HS-5 (cell line): ENCODE data around the gene RASAL2.
"Not testable (repeated sequence)": the region's sequence is repeated elsewhere in the genome, so short reads cannot be mapped to it uniquely, and the experiment has no call there.

Source experiments
- DNase-seq: peaks from one replicate; pipeline ENCODE4 v3.0.0-alpha.2; 2012; ENCODE audit warnings: low read depth

The RASAL2 gene

DNA sequence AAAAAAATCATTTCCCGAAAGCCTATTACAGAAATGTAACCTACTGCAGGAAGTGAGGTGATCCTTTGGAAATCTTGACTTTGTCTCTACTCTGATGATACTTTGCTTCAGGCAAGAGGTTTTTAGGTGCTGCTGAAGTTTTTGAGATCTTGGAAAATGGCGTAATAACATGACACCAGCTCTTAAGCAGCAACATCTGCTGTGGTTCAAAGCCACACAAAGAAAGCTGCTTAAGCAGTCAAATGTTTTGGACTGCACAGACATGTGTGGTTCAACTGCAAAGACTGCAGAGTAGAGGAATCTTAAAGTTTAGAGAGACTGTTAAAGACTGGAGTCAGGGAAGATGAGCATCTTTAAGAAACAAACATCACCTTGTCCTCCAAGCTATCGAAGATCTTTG, 139.0 kb downstream of the RASAL2 start:
- DNase-seq, result no peak

GRCh38 chr1:178237121-178237520, 143.2 kb downstream of the RASAL2 start:
- DNase-seq, result no peak

GRCh38 chr1:178238722-178239510, 145.0 kb downstream of the RASAL2 start:
- DNase-seq, result peak; percentile 98

DNA sequence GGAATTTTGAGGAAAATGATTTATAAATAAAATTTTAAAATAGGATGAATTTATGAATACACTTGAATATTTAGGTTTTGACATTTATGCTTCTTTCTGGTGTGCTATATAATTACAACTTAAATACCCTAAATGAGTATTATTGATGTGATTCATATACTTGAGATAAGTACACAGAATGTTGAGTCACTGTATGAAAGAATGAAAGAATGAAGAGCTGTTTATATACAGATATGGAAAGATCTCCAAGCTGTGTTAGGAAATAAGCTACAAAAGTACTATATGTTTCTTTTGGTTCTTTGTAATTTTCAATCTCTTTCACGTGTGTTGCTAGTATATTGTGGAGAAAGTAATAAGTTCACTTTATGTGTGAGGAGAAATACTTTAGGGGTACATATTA, 147.2 kb downstream of the RASAL2 start:
- peak; percentile 45 for DNase-seq

DNA sequence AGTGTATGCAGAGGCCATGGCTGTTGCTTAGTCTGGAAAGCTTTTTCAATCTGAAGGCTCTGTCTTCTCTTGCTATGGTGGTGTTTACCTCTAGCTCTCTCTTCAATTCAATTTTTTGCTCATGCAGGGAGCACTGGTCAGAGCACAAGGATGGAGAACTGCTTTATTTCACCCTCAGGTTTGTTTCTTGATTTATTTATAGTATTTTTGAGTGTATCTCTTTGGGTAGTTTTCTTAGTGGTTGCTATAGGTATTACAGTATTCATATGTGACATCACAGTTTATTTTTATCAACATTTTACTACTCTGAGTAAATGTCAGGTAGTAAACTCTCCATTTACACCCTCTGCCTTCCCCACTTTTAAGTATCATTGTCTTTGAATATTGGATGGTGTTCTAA, 147.9 kb downstream of the RASAL2 start:
- DNase-seq, result no peak

GRCh38 chr1:178243119-178243518, 149.2 kb downstream of the RASAL2 start:
- DNase-seq, result no peak

- DNase-seq, result no peak
Observed at GRCh38 chr1:178243890-178244289, 150.0 kb downstream of the RASAL2 start.

GRCh38 chr1:178248284-178248683, 154.4 kb downstream of the RASAL2 start:
- not testable (repeated sequence) for DNase-seq

- DNase-seq, result not testable (repeated sequence)
Observed at GRCh38 chr1:178253581-178253980, 159.7 kb downstream of the RASAL2 start.

DNA sequence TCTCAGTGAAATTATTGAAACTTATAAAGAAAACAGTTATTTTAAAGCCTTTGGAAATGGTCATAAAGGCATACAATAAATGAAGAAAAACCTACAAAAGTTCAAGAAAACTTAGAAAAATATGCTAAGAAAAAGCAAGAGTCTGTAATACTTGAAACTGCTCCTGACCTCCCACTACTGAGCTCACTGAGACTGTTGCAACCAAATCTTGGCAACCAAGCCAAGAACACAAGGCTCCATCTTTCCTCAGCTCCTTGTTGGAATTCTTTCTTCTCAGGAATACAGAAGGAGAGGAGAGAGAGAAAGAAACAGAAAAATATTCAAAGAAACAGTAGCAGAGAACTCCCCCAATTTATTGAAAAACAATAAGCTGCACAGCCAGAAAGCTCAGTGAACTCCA, 160.5 kb downstream of the RASAL2 start:
- DNase-seq, result no peak

DNA sequence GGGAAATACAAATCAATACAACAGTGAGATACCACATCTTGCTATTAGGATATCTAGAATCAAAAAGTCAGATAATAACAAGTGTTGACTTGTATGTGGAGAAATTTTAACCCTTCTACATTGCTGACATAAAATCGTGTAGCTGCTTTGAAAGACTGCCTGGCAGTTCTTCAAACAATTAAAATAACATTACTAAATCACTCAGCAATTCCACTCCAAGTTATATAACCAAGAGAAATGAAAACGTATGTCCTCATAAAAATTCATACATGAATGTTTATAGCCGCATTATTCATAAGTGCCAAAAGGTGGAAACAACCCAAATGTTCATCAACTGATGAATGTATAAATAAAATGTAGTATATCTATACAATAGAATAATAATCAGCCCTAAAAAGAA, 164.6 kb downstream of the RASAL2 start:
- DNase-seq, result no peak

DNA sequence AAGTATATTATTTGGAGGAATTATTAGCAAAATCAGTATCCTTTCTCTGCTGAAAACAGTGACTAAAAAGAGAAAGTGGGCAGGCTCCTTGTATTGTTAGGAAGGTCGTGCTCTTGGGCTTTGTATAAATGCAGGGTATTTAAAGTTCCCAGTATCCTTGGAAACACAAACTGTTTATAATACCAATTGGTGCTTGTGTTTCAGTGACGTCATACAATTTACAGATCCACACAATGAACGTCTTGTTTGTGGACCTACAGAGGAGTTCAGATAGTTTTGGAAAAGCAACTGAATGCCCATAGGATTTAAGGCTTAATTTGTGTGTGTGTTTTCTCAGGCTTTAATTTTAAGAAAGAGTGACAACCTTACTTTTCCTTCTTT, 168.2 kb downstream of the RASAL2 start:
- DNase-seq, result no peak

DNA sequence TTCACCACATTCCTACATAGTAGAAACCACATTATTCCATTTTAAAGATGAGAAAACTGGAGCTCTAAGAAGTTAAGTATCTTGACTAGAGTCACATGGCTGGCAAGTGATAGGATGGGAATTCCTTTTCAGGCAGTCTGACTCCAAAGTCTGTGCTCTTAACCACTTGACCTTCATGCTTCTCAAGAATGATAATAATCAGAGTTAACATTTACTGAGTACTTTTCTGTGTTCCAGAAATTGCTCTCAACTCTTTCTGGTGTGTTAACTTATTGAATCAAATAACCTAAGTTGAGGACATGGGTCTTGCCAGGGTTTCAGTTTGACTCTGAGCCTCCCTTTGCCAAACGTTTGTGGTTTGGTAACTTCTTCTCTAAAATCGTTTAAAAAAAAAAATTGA, 169.4 kb downstream of the RASAL2 start:
- no peak for DNase-seq

- DNase-seq, result no peak
Observed at GRCh38 chr1:178266113-178266512, 172.2 kb downstream of the RASAL2 start.

GRCh38 chr1:178266619-178267066, 172.7 kb downstream of the RASAL2 start:
- no peak for DNase-seq

DNA sequence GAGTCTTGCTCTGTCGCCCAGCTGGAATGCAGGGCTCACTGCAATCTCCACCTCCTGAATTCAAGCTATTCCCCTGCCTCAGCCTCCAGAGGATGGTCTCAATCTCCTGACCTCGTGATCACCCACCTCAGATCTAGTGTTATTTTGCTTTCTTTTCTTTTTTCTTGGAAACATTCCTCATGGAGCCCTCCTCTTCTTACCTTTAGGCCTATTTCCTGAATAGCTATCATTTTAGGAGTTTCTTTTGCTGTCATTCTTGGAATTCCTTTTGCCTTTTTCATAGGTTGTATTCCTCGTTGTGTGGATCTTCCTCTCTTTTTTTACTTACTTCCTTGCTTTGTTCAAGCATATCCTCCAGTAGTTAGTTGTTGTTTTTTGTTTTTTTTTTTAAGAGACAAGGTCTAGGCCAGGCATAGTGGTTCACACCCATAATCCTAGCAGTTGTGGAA, 173.8 kb downstream of the RASAL2 start:
- DNase-seq, result peak; percentile 64

- DNase-seq, result no peak
Observed at GRCh38 chr1:178271471-178271870, 177.6 kb downstream of the RASAL2 start.

GRCh38 chr1:178273707-178274410, 180.0 kb downstream of the RASAL2 start:
- DNase-seq, result peak; percentile 33

GRCh38 chr1:178275049-178275448, 181.1 kb downstream of the RASAL2 start:
- no peak for DNase-seq

DNA sequence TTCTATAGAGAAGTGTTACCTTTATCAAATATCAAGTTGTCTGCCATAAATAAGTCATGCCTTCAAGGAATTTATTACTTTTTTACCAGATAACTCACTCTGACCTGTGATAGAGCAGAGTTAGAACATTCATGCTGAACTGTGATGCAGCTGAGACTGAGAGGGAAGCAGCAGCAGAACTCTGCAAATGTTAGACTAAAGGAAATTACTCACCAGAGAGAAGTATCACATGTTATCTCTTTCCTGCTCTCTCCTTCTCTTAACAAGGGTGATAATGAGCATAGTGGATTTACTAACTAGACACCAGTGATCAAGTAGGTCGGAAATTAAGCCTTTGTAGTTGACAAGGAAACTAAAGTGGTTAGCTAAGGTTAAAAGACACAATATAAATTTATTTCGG, 181.6 kb downstream of the RASAL2 start:
- DNase-seq, result no peak

- DNase-seq, result no peak
Observed at GRCh38 chr1:178277793-178278530, 184.1 kb downstream of the RASAL2 start.

- no peak for DNase-seq
Observed at GRCh38 chr1:178278916-178279686, 185.2 kb downstream of the RASAL2 start.
